NOMO-1 treated with dmso at 0.1 percent for 144 hours (cell line): ENCODE results near the gene ATP8A2.

Source experiments
- DNase-seq: peaks from one replicate; lab custom pipeline; 2025; ENCODE audit not compliant: unreplicated experiment; lab: John Stamatoyannopoulos, UW

ATP8A2 gene

GRCh38 chr13:25846222-25846984 is 474.6 kb downstream of the ATP8A2 start:
- no peak for DNase-seq

DNA sequence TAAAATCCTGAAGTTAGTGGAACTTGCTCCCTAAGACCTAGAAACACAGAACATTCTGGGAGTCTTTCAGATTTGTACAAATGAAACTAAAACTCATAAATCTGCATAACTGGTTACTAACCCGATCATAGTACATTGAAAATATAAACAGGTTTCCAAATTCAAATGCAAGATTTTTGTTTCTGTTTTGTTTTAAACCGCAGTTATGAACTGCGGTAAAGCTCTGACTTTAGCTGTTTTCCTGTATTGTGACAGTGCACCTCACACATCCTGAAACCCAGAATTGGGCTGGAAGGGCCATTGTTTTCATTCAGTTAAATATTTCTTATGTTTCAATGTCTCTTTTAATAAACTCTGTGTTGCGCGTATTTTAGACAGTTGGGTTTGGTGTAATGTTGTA is 475.4 kb downstream of the ATP8A2 start:
- DNase-seq, result peak; percentile 43

DNA sequence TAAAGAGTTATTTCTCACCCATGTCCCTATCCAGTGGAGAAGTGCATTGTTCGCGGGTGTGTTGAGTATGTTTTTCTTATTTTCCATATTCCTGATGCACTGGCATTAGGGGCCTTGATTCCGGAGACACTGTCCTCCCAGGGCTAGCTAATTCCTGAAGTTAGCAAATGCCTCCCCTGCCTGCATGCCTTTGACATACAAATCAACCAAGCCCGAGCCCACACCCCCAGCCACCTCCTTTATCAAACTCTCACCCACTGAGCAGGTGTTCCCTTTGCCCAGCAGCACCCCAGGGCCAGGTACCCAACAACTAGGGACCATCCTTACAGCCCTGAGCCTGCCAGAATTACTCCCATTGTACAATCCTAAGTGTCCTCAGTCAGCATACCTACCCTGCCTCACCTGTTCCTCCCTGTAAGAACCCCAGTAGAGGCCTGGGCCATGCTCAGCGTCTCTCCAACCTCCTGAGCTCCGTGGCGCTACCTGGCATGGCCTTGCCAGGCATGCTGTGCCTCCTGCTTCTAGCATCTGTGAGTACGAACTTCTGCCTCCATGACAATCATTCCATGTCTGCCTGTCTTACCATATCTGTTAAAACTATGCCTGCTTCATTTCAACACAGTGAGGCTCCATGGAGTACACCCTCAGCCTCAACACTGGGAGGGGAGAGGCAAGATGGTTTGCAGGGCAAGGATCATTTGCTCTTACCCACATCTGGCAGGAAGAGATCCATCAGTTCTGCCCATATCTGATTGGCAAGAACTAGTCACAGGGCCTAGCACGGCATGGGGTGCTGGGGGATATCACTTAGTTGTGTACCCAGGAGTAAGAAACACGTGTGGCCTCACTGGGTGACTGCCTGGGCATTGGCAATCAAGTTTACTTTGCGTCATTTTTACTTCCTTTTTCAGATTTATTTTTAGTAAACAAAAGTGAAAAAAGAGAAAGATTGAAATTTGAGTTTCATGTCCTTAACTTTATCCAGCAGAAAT is 476.2 kb downstream of the ATP8A2 start:
- peak; percentile 70 for DNase-seq

DNA sequence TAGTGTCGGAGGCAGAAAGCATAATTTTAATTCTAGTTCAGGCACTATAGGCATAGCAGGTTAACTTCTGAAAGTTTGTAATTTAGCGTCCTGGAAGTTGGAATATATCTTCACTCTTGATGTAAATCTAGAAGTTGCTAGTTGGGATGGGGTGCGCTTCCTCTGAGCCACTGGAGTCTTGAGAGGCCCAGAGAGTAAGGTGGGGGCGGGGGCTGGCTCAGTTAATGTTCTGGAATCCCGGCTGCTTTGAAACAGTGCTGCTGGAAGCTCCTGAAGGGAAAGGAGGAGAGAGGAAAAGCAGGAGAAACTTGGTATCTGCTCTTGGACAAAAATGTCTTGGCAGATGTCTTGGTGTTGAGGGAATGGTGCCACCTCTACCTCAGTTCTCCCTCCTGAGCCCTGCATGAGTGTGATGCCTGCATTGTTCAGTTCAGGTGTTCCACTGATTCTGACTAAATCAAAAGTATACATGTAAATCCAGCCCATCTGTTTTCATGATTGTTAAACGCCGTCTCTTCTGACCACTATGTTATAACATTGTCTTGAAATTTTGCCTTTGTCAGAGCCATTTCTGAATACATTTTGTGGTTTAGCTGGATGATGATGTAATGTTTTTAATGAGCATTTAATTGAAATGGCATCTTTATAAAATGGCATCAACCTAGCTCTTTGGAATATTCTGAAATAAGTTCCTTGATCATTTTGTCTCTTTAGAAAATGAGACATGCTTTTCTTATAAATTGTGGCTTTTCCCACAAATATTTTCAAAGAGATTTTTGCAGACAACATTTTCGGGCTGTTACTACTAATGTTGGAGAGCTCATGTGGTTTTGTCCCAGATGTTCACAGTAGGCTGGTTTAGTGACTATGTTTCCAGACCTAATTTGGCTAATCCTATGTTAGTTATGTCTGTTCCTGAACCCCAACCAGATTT is 477.3 kb downstream of the ATP8A2 start:
- no peak for DNase-seq

- DNase-seq, result no peak
These were observed 486.1 kb downstream of the ATP8A2 start for GRCh38 chr13:25857830-25858229.

DNA sequence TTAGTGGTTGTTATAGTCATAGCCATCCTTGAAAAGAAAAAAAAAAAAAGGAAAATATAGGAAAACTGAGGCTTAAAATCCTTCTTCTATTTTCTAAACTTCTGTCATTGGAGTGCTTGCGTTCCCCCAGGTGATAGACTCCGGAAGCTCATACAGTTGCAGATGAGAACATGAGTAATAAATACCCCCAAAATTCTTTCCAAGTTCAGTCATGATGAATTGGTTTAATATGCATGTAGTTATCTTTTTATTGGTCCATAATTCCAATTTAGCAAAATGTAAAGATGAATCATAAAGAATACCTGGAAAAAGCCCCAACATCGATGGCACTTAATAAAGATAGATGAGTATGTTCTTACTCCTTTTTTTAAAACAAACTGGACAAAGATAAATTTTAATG is 487.8 kb downstream of the ATP8A2 start:
- DNase-seq, result no peak

GRCh38 chr13:25860265-25860664 is 488.5 kb downstream of the ATP8A2 start:
- DNase-seq, result no peak

DNA sequence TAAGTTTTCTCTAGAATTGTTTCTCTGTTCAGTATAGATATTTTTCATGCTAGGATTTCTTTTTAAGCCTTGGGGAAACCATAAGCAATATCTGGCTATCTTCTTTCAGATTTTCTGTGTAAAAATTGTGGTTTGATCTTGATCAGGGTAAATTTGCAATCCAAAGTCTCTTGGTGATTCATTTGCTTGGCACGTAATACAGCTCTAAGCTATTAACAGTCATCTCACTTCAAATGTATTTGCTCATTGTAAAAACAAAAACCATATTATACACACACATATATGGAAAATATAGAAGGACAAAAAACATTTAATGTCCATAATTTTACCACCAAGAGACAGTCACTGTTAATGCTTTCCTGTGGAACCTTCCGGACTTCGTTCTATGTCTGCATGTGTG is 489.1 kb downstream of the ATP8A2 start:
- DNase-seq, result no peak

GRCh38 chr13:25862156-25862555 is 490.4 kb downstream of the ATP8A2 start:
- DNase-seq, result no peak

DNA sequence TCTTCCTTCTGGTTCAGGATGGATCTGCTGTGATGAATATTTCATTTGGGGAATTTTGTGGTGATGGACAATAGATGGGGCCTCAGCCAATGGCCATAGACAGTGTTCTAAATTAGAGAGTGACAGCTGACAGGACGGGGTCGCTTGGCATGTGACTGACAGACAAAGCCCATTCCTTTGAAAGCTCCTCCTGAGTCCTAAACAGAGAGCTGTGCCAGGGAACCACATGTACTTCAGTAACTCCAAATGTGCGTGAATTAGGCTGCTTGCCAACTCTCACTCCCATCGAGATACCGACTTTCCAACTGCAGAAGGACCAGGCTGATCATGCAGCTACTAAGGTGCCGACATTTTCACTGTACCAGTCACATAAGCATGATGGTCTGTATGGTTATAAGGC is 492.3 kb downstream of the ATP8A2 start:
- DNase-seq, result no peak

DNA sequence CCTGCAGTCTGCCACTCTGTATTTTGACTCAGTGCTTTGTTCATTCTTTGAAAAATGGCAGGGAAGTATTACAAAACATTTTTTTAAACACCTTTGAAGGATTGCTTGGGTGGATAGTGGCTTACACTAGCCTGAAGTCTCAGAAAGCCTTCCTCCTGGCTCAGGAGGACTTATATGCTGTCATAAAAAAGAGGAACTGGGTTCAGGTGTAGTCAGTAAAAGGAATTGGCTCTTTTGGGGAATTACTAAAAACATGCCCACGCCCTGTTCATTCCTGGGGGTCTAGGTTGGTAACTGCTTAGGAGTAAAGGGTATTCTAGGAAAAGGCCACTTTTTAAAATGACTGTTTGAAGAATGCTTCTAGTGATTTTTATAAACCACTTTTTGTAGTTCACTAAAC is 493.2 kb downstream of the ATP8A2 start:
- DNase-seq, result no peak

DNA sequence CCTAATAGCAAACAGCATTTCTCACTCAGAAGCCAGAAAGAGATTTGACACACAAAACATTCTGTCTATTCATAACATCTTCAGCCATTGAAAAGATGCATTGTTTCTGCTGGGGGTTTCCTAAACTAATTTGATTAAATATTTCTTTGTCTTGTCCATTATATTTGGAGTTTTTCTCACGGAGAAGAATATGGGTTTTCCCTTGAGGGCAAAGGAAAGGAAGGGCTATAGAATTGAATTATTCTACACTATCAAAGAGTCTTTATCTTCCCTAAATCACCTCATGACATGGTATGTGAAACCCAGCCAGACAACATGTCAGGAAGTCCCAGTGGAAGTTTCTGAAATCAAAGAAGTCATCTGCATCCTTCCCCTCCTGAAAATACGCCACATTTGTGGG is 493.6 kb downstream of the ATP8A2 start:
- DNase-seq, result no peak

DNA sequence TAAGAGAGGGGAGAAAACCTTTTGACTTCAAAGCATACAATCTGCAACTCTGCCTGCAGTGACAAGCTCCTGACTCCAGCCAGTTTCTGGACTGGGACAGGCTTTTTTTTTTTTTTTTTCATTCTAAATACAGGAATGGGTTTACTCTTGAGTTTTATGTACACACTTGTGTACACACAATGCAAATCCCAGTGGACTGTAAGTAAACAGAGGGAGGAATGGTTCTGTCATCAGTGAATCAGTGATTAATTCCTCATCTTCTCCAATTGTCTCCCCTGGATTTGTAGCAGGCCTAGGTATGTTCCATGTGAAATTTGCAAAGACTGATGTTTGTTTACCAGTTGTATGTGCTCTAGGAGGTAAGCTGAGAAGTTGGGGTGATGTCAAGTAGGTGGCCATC is 495.3 kb downstream of the ATP8A2 start:
- DNase-seq, result no peak

- no peak for DNase-seq
These were observed 496.7 kb downstream of the ATP8A2 start for GRCh38 chr13:25868490-25868889.

GRCh38 chr13:25869941-25870340 is 498.2 kb downstream of the ATP8A2 start:
- DNase-seq, result no peak

DNA sequence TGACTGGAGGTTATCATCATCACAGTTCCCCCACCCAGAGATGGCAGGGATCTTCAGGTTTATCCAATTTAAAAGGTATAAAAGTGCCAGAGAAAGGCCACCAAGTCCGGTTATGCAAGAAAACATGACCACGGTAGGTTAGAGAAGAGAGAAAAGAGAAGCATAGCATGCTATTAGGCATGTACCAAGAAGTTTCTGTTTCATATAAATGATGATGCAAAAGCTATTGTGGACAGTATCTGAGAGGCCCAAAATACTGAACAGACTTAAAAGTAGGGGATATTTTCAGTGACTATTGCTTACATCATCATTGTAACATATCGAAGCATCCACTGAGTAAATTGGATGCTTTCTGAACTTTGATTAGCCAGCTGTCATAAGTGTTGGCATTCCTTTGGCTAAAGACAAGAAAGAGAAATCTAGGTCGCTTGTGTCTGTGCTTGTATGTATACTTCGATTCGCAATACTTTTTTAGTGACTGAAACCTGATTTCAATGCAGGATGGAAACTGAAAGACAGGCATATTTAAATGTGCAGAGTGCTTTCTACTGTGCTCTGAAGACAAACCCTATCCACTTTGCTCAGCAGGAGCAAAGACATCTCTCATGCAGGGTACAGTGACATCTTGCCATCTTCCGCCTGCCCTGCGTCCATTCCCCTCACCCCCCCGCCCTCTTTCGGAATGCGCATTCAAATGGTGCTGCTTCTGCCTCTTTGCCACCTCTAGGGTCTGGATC is 499.8 kb downstream of the ATP8A2 start:
- DNase-seq, result peak; percentile 59

- DNase-seq, result peak; percentile 83
These were observed 500.9 kb downstream of the ATP8A2 start for GRCh38 chr13:25872481-25873241.

DNA sequence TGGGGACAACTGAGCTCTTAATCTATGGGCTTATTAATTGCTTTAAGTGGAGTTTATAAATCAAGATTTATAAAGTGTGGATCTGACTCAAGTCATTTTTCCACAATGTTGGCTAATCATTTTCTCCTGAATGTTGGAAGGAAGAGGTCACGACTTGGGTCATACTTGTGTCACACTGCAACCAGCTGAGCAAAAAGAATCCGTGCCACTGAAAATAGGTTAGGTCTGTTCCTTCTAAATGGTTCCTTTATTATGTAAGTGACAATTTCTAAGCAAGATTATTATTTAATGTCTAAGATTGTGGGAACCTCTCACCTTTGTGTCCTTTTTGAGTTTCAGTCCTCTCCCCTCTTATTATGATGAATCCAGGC is 501.5 kb downstream of the ATP8A2 start:
- no peak for DNase-seq

DNA sequence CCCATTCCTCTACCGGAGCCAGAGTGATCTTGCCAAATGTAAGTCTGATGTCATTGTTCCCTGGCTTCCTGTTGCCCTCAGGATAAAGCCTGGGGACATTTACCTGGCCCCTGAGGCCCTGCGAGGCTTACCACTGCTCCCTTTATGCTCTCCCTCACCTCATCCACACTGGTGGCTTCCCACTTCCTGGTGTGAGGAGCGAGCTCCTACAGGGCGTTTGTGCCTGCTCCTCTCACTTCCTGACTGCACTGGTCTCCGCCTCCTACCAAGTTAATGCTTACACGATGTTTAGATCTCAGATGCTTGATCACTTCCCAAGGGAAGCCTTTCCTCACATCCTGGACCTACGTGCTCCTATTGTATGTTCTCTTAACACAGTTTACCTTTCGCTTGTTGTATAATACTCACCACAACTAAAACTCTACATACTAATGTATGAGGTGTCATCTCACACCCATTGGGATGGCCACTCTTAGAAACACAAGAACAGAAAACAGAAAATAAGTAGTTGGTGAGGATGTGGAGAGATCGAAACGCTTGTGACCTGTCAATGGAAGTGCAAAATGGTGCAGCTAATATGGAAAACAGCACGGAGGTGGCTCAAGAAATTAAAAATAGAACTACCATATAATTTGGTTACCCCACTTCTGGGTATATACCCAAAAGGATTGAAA is 502.4 kb downstream of the ATP8A2 start:
- DNase-seq, result no peak
